Measurements from ENCODE around the gene KYAT1. TPM values are rescaled to one million over a fixed set of nuclear protein-coding genes. Genes with fewer than 3 reads are reported as not detected.

Gene KYAT1
- total RNA-seq, 1 experiment from 2014 or later: 7.8 TPM

- no peaks in the 10 kb centered on the region; the same call in 1 of the 2 replicates for H3K4me1 ChIP-seq
- Mint-ChIP-seq H3K9me3 (ENCODE audit: unreplicated experiment) (no peaks in the 10 kb centered on the region), H3K27me3 (ENCODE audit: insufficient read depth, unreplicated experiment) (no peaks in the 10 kb centered on the region), H3K36me3 (ENCODE audit: insufficient read depth, unreplicated experiment) (peaks cover 90% of the 10 kb centered on the region), H3K4me3 (ENCODE audit: unreplicated experiment) (no peak overlapping the region), H3K27ac (ENCODE audit: unreplicated experiment) (no peak overlapping the region), H3K4me1 (ENCODE audit: low read depth, unreplicated experiment) (peaks cover 17% of the 10 kb centered on the region)
- no peaks in the 10 kb centered on the region for H3K9me3 ChIP-seq
- no peak for TF ChIP-seq CTCF (IDR thresholded peaks at IDR 0.05; ENCODE audit: insufficient read depth in 1 of 2, low read depth in 1 of 2, low read length in 1 of 2, severe bottlenecking in 1 of 2, unreplicated experiment in 1 of 2)
- POLR2A ChIA-PET: no interaction called here
- no peak overlapping the region for H3K4me3 ChIP-seq (ENCODE audit: low read depth, low read length)
- no peak for DNase-seq
- BruUV-seq (replicated peaks): no TSS peak
- intact Hi-C loops (cut with micrococcal nuclease; ENCODE audit: unreplicated experiment): no loop called here
- H3K27me3 ChIP-seq (replicated peaks; ENCODE audit: control insufficient read depth, insufficient read depth, low read length): no peaks in the 10 kb centered on the region
- peaks cover 6% of the 10 kb centered on the region for H3K36me3 ChIP-seq (ENCODE audit: control insufficient read depth, insufficient read depth, low read length)
- CTCF ChIA-PET: no interaction called here
Observed at GRCh38 chr9:128823362-128823902, 58.3 kb downstream of the KYAT1 start.

GRCh38 chr9:128822407-128823042 lies 59.2 kb downstream of the KYAT1 start:
- no peaks in the 10 kb centered on the region; the same call in none of the 2 replicates for H3K4me1 ChIP-seq
- ChIA-PET POLR2A (no interaction called here), CTCF (no interaction called here)
- no peak overlapping the region for H3K27ac Mint-ChIP-seq (ENCODE audit: unreplicated experiment)
- BruUV-seq (replicated peaks): no TSS peak
- H3K27me3 Mint-ChIP-seq (ENCODE audit: insufficient read depth, unreplicated experiment): no peaks in the 10 kb centered on the region
- no peaks in the 10 kb centered on the region for H3K9me3 Mint-ChIP-seq (ENCODE audit: unreplicated experiment)
- H3K4me3 ChIP-seq (ENCODE audit: low read depth, low read length): no peak overlapping the region
- H3K36me3 Mint-ChIP-seq (ENCODE audit: insufficient read depth, unreplicated experiment): peaks cover 89% of the 10 kb centered on the region
- peaks cover 15% of the 10 kb centered on the region for H3K4me1 Mint-ChIP-seq (ENCODE audit: low read depth, unreplicated experiment)
- TF ChIP-seq CTCF (IDR thresholded peaks at IDR 0.05; ENCODE audit: insufficient read depth in 1 of 2, low read depth in 1 of 2, low read length in 1 of 2, severe bottlenecking in 1 of 2, unreplicated experiment in 1 of 2): no peak
- intact Hi-C loops (cut with micrococcal nuclease; ENCODE audit: unreplicated experiment): no loop called here
- H3K4me3 Mint-ChIP-seq (ENCODE audit: unreplicated experiment): no peak overlapping the region
- H3K9me3 ChIP-seq: no peaks in the 10 kb centered on the region
- H3K36me3 ChIP-seq (ENCODE audit: control insufficient read depth, insufficient read depth, low read length): peaks cover 6% of the 10 kb centered on the region
- no peaks in the 10 kb centered on the region for H3K27me3 ChIP-seq (replicated peaks; ENCODE audit: control insufficient read depth, insufficient read depth, low read length)
- no peak for DNase-seq

DNA sequence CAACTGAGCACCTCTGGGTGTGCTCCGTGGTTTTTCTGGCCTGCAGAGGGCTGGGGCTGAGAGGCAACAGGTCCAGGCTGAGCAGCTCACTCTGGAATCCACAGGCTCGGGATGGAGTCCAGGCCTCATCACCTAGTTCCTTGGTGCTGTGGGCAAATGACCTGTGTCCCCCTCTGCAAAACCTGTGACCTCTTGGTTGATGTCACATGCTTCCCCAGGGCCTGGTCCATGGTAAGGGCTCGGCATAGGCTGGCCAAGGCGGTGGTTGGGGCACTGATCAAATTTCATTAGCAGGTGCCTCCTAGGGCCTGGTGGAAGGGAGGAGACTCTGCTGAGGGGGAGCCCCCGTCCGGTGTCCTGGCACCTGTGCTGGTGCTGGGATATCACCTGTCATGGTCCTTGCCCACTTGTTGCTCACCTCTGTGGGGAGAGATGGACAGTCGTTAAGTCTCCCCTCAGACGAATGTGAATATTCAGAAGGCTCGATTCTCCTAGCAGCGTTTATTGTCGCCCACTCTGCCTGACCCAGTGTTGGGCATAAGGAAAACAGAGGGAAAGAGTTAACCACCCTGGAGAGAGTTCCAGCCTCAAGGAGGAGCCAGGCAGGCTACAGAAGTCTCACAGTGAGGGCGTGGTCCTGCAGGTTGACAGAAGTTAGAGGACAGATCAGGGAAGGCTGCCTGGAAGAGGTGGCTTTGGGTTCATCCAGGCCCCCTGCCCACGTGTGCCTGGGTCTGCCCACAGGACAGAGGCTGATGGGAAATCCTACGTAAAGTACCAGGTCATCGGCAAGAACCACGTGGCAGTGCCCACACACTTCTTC lies 60.0 kb downstream of the KYAT1 start:
- no peaks in the 10 kb centered on the region for H3K9me3 ChIP-seq
- H3K27me3 Mint-ChIP-seq (ENCODE audit: insufficient read depth, unreplicated experiment): no peaks in the 10 kb centered on the region
- no peak overlapping the region for H3K4me3 ChIP-seq (ENCODE audit: low read depth, low read length)
- ChIA-PET POLR2A (interaction anchor here (1.0 kb wide), 1 partner anchor 8 kb away, joined by 3 read pairs; the partner anchor contains the start of gene SPOUT1), CTCF (no interaction called here)
- H3K4me1 ChIP-seq: no peaks in the 10 kb centered on the region; the same call in none of the 2 replicates
- peaks cover 15% of the 10 kb centered on the region for H3K4me1 Mint-ChIP-seq (ENCODE audit: low read depth, unreplicated experiment)
- H3K4me3 Mint-ChIP-seq (ENCODE audit: unreplicated experiment): no peak overlapping the region
- no peaks in the 10 kb centered on the region for H3K27me3 ChIP-seq (replicated peaks; ENCODE audit: control insufficient read depth, insufficient read depth, low read length)
- H3K9me3 Mint-ChIP-seq (ENCODE audit: unreplicated experiment): no peaks in the 10 kb centered on the region
- intact Hi-C loops (cut with micrococcal nuclease; ENCODE audit: unreplicated experiment): no loop called here
- DNase-seq: no peak
- no peak for TF ChIP-seq CTCF (IDR thresholded peaks at IDR 0.05; ENCODE audit: insufficient read depth in 1 of 2, low read depth in 1 of 2, low read length in 1 of 2, severe bottlenecking in 1 of 2, unreplicated experiment in 1 of 2)
- peak overlapping the region; percentile 40 for H3K27ac Mint-ChIP-seq (ENCODE audit: unreplicated experiment)
- BruUV-seq (replicated peaks): no TSS peak
- H3K36me3 ChIP-seq (ENCODE audit: control insufficient read depth, insufficient read depth, low read length): peaks cover 4% of the 10 kb centered on the region
- H3K36me3 Mint-ChIP-seq (ENCODE audit: insufficient read depth, unreplicated experiment): peaks cover 82% of the 10 kb centered on the region

Data from Caco-2 (cell line).